Activated B cell treated with CpG ODN at 0.5 μM for 24 hours (primary cell): ENCODE data around the gene KRT6A. TPM values are rescaled to one million over a fixed set of nuclear protein-coding genes. Genes with fewer than 3 reads are reported as not detected.

Experiments
- ATAC-seq: fragments of 200-7000 bp; cut with Tn5 transposase; one replicate; pipeline ENCODE4 v1.10.0; 2021; ENCODE audit warnings: low read depth, mild to moderate bottlenecking, moderate library complexity
- CTCF ChIA-PET: fragments of 350-600 bp; sonication (Branson Sonifier 250); formaldehyde crosslinking; loops from one replicate; lab custom pipeline; 2021; ENCODE audit warnings: antibody characterized with exemption; lab: Charles Lee
- POLR2A ChIA-PET: fragments of 350-600 bp; sonication (Branson Sonifier 250); formaldehyde crosslinking; loops from one replicate; lab custom pipeline; 2021; ENCODE audit warnings: antibody characterized with exemption; lab: Charles Lee
- DNase-seq: peaks from one replicate; pipeline ENCODE4 v3.0.0; 2022
- H3K27ac Mint-ChIP-seq: one replicate; pipeline ENCODE4 v1.8.0; 2020; ENCODE audit warnings: mixed read lengths
- H3K27me3 Mint-ChIP-seq: one replicate; pipeline ENCODE4 v1.8.0; 2021; ENCODE audit warnings: mixed read lengths
- H3K36me3 Mint-ChIP-seq: one replicate; pipeline ENCODE4 v1.8.0; 2021; ENCODE audit warnings: low read depth, mixed read lengths
- H3K4me1 Mint-ChIP-seq: one replicate; pipeline ENCODE4 v1.8.0; 2021; ENCODE audit warnings: mixed read lengths
- H3K4me3 Mint-ChIP-seq: one replicate; pipeline ENCODE4 v1.8.0; 2020; ENCODE audit warnings: mild to moderate bottlenecking, mixed read lengths
- H3K9me3 Mint-ChIP-seq: one replicate; pipeline ENCODE4 v1.8.0; 2020; ENCODE audit warnings: mixed read lengths
- intact Hi-C: fragments of 100-400 bp; cut with micrococcal nuclease; formaldehyde crosslinking; loops from one replicate; pipeline ENCODE4 v1.15.1; 2024
- total RNA-seq: library from RNA; stranded (reverse); gene quantifications from 2 replicates; pipeline ENCODE4 v1.2.3, GENCODE V29; 2022
- TF ChIP-seq, protein P1 (sequence below): fragments of 200-600 bp; IDR thresholded peaks from one replicate; pipeline ENCODE4 v1.8.0; 2022; ENCODE audit warnings: antibody characterized with exemption, mild to moderate bottlenecking

Gene KRT6A
- total RNA-seq, 1 donor from 2014 or later: not detected

DNA sequence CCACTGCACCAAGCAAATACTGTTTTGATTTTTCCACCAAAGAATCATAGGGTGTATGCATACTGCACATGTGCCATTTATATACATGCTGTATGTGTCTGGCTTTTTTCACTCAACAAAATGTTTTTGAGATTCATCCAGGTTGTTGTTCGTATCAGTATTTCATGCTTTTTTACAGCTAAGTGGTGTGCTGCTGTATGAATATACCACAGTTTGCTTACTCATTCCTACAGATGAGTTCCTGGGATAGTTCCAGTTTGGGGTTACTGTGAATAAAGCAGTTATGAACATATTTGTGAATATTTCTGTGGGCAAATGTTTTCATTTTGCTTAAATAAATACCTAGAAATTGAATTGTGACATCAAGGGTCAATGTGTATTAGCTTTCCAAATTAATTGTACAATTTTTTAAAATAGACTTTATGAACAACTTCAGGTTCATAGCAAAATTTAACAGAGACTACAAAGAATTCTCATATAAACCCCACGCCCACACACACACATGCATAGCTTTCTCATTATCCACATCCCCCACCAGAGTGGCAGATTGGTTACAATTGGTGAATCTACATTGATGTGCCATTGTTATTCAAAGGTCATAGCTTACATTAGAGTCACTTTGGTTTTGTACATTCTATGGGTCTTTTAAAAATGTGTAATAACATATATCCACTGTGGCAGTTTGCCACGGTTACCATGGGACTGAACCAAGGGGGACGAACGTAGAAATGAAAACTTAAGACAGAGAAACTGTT lies 6.9 kb upstream of the KRT6A start:
- intact Hi-C loops: loop anchor here (10.0 kb wide), 1 partner anchor 345 kb away; no protein-coding TSS in a partner anchor
- POLR2A ChIA-PET: no interaction called here

GRCh38 chr12:52498946-52499345 lies 5.9 kb upstream of the KRT6A start:
- DNase-seq (no peak), ATAC-seq (no peak)
- CTCF ChIA-PET: no interaction called here
- POLR2A ChIA-PET: no interaction called here
- Mint-ChIP-seq H3K27me3 (peaks cover 8% of the 10 kb centered on the region), H3K36me3 (no peaks in the 10 kb centered on the region), H3K4me1 (peaks cover 2% of the 10 kb centered on the region), H3K27ac (no peak overlapping the region), H3K4me3 (no peak overlapping the region), H3K9me3 (peaks cover 2% of the 10 kb centered on the region)
- TF ChIP-seq, protein P1, sequence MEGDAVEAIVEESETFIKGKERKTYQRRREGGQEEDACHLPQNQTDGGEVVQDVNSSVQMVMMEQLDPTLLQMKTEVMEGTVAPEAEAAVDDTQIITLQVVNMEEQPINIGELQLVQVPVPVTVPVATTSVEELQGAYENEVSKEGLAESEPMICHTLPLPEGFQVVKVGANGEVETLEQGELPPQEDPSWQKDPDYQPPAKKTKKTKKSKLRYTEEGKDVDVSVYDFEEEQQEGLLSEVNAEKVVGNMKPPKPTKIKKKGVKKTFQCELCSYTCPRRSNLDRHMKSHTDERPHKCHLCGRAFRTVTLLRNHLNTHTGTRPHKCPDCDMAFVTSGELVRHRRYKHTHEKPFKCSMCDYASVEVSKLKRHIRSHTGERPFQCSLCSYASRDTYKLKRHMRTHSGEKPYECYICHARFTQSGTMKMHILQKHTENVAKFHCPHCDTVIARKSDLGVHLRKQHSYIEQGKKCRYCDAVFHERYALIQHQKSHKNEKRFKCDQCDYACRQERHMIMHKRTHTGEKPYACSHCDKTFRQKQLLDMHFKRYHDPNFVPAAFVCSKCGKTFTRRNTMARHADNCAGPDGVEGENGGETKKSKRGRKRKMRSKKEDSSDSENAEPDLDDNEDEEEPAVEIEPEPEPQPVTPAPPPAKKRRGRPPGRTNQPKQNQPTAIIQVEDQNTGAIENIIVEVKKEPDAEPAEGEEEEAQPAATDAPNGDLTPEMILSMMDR: no peak
- intact Hi-C loops: no loop called here

More for the DNA sequence above, 6.9 kb upstream of the KRT6A start:
- Mint-ChIP-seq H3K4me3 (no peak overlapping the region), H3K9me3 (peaks cover 2% of the 10 kb centered on the region), H3K4me1 (peaks cover 2% of the 10 kb centered on the region), H3K27me3 (peaks cover 8% of the 10 kb centered on the region), H3K27ac (no peak overlapping the region), H3K36me3 (no peaks in the 10 kb centered on the region)
- CTCF ChIA-PET: no interaction called here
- no peak for ATAC-seq
- DNase-seq: no peak
- TF ChIP-seq, protein P1: no peak

DNA sequence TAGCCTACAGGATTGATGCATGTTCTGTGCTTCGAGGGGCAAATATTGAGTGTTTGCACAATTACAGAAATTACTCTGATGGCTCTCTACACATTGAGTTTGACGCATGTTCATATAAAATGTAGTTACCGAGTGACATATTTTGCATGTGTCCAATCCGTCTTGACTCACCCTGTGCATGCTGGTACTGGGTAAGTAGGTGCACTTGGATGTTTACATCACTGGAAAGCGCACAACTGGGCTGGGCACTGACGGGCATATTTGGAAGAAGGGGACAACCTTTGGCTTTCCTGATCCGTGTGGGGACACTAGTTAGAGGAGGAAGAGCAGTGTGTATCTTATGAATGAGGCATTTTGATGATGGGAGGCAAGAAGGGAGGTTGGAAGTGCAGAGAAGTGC lies 4.9 kb upstream of the KRT6A start:
- ATAC-seq: no peak
- POLR2A ChIA-PET: no interaction called here
- intact Hi-C loops: no loop called here
- no peak overlapping the region for H3K4me3 Mint-ChIP-seq
- TF ChIP-seq, protein P1: no peak
- no peaks in the 10 kb centered on the region for H3K36me3 Mint-ChIP-seq
- H3K9me3 Mint-ChIP-seq: peaks cover 2% of the 10 kb centered on the region
- H3K27ac Mint-ChIP-seq: no peak overlapping the region
- CTCF ChIA-PET: no interaction called here
- no peak for DNase-seq
- H3K4me1 Mint-ChIP-seq: peaks cover 2% of the 10 kb centered on the region
- peaks cover 12% of the 10 kb centered on the region for H3K27me3 Mint-ChIP-seq

DNA sequence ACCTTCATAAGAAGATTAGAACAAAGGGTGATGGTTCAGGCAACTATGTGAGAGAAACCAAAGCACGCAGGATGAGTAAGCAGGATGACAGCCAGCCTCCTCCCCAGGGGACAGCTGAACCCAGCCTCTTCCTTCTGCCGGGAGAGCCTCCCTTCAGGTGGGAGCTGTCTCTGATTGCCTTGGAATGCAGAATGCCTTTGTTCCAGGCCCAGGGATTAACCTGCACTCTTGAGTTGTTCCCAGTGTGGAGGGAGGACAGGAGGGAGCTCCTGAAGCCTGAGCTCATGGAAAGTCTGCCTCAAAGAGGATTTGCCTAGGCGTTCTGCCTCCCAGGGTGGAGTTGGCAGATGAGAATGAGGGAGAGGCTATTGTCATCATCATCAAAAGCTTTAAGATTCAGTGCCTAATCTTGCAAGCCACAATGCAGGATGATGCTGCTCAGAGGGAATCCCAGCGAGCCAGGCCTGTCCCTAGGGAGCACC lies 3.6 kb upstream of the KRT6A start:
- peaks cover 2% of the 10 kb centered on the region for H3K4me1 Mint-ChIP-seq
- ATAC-seq: no peak
- peaks cover 2% of the 10 kb centered on the region for H3K9me3 Mint-ChIP-seq
- peaks cover 10% of the 10 kb centered on the region for H3K27me3 Mint-ChIP-seq
- TF ChIP-seq, protein P1: no peak
- DNase-seq: no peak
- no peak overlapping the region for H3K4me3 Mint-ChIP-seq
- POLR2A ChIA-PET: no interaction called here
- no peaks in the 10 kb centered on the region for H3K36me3 Mint-ChIP-seq
- no peak overlapping the region for H3K27ac Mint-ChIP-seq
- intact Hi-C loops: no loop called here
- CTCF ChIA-PET: no interaction called here

DNA sequence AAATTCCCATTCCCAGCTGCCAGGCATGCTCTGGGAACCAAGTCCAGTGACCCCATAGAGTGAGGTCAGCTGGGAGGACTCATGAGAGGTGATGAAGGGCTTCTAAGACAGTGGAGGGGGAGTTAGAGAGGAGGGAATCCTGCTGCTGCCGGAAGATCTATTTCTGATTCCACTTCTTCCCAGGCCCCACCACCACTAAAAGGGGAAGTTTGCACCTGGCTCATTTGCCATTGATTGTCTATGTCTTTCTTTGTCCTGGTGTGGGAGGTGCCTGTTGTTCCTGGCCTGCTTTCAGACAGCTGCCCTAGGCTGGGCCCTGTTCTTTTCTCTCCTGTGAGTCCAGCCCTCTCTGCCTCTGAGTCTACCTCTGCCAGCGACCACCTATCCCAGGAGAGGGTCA lies 3.0 kb upstream of the KRT6A start:
- H3K27ac Mint-ChIP-seq: no peak overlapping the region
- TF ChIP-seq, protein P1: no peak
- no peaks in the 10 kb centered on the region for H3K36me3 Mint-ChIP-seq
- no peak for DNase-seq
- H3K4me3 Mint-ChIP-seq: no peak overlapping the region
- ATAC-seq: no peak
- H3K9me3 Mint-ChIP-seq: peaks cover 2% of the 10 kb centered on the region
- peaks cover 2% of the 10 kb centered on the region for H3K4me1 Mint-ChIP-seq
- peaks cover 13% of the 10 kb centered on the region for H3K27me3 Mint-ChIP-seq
- ChIA-PET CTCF (no interaction called here), POLR2A (no interaction called here)
- intact Hi-C loops: no loop called here
